Epithelial cell of umbilical artery (primary cell): Measurements from ENCODE around the gene FHIP1A. TPM values are rescaled to one million over a fixed set of nuclear protein-coding genes. Genes with fewer than 3 reads are reported as not detected.

Source experiments
- total RNA-seq: library from RNA; depleted of rRNA; stranded (reverse); fragments of >200 nt; gene quantifications from 2 replicates; pipeline ENCODE4 v1.2.3, GENCODE V29; 2014

Gene FHIP1A
- total RNA-seq: under 0.01 and 0.30 TPM in 2 replicates

DNA sequence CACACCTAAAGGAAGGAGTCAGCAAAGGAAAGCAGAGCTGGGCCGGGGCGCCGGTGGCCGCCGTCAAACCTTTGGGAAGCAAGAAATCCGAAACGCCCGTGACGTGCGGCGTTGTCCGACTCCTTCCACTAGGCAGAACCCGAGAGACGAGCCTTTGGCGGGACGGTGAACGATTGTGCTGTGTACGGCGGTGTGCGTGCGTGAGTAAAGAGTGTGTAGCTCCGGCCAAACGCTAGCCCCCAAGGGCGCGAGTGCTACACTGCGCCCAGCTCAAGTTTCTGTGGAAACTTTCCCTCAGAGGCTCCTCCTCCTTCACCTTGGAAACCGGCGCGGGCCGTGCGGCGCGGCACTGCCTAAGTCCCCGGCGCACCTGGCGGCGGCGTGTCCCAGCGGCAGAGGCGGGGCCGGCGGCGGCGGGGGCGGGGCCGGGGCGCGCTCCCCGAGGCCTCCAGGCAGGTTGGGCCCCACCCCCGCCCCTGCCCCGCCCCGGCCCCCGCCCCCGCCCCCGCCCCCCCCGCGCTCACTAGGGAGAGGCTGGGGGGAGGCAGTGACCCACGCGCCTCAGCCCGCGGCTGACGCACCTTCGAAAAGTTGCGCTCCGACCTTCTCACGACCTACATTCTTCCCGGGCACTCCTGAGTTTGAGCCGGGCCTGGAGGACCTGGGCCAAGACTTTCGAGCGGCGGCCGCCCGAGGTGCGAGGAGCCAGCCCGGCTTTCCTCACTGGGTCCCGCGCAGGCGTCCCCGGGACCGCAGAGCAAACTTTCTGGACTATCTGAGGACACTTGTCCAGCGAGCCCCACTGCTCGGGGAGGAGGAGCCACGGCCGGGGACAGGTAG is at the start of gene FHIP1A:
Gene FHIP1A, plus strand, starts transcription at position 547 of the 840 bp plus-strand sequence. CDS start 157,084 bp downstream, outside the sequence.

Other genes with a start within 250 kb of the FHIP1A start
- gene PRSS48, start 132.0 kb upstream of the FHIP1A start, total RNA-seq: not detected in 2 replicates
- gene SH3D19, start 83.6 kb upstream of the FHIP1A start, total RNA-seq: 22.7 and 26.4 TPM in 2 replicates